NT2/D1 (cell line): Measurements from ENCODE around the gene KRTAP4-5.
"Not testable (repeated sequence)": the region's sequence is repeated elsewhere in the genome, so short reads cannot be mapped to it uniquely, and the experiment has no call there.

Source experiments
- SUZ12 ChIP-seq: IDR thresholded peaks from 2 replicates; pipeline ENCODE4 v1.6.1; 2011; ENCODE audit not compliant: insufficient read length, insufficient read depth; ENCODE audit errors: extremely low read depth
- YY1 ChIP-seq: IDR thresholded peaks from 2 replicates; pipeline ENCODE4 v1.6.1; 2011; ENCODE audit not compliant: insufficient read length, insufficient read depth
- ZNF274 ChIP-seq: IDR thresholded peaks from 2 replicates; pipeline ENCODE4 v1.6.1; 2011; ENCODE audit warnings: mild to moderate bottlenecking, low read depth, low read length

DNA sequence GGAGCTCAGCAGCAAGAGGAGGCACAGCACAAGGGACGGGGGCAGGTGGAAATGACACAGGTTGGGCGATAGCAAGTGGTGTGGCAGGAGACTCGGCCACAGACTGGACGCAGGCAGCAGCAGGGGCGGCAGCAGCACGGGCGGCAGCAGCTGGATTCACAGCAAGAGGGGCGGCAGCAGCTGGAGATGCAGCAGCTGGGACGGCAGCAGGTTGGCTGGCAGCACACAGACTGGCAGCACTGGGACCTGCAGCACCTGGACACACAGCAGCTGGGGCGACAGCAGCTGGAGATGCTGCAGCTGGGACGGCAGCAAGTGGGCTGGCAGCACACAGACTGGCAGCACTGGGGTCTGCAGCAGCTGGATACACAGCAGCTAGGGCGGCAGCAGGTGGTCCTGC, 9.8 kb downstream of the KRTAP4-5 start:
- not testable (repeated sequence) for TF ChIP-seq ZNF274, YY1, SUZ12
